Stomach (tissue), 9 donors: ENCODE data around the gene BCR. TPM values are rescaled to one million over a fixed set of nuclear protein-coding genes. Genes with fewer than 3 reads are reported as not detected.

ENCODE experiments used
- DNase-seq, 2 donors: peaks; one replicate each; pipeline versions ENCODE4 v3.0.0 to v3.0.0-alpha.2; 2013 to 2019
- H3K27ac ChIP-seq, 5 donors: fragments of 200-600 bp in 4 of 5; sonication (generic) in 4 of 5; one replicate each; pipeline ENCODE4 v1.5.1; 2013 to 2019; ENCODE audit warnings: mild to moderate bottlenecking in 1 of 5, moderate library complexity in 1 of 5
- H3K27me3 ChIP-seq, 3 donors: fragments of 200-600 bp; sonication (generic); one replicate each; pipeline ENCODE4 v1.5.1; 2017 to 2019; ENCODE audit warnings: mixed run types in 1 of 3
- H3K36me3 ChIP-seq, 4 donors: fragments of 200-600 bp; sonication (generic); 1 replicate in 3 of 4; 2 replicates in 1 of 4; pipeline ENCODE4 v1.5.1; 2016 to 2019
- H3K4me1 ChIP-seq, 4 donors: fragments of 200-600 bp; sonication (generic); one replicate each; pipeline ENCODE4 v1.5.1; 2016 to 2019
- H3K4me3 ChIP-seq, 4 donors: fragments of 200-600 bp; sonication (generic) in 3 of 4; one replicate each; pipeline ENCODE4 v1.5.1; 2016 to 2019; ENCODE audit warnings: mild to moderate bottlenecking in 1 of 4
- H3K9me3 ChIP-seq, 4 donors: fragments of 200-600 bp; sonication (generic); one replicate each; pipeline ENCODE4 v1.5.1; 2016 to 2019
- EP300 ChIP-seq: sonication (generic); formaldehyde crosslinking; IDR thresholded peaks from one replicate; pipeline ENCODE4 v1.6.1; 2017; ENCODE audit warnings: antibody characterized with exemption
- POLR2A ChIP-seq, 4 donors: fragments of 450-650 bp; IDR thresholded peaks; one replicate each; pipeline ENCODE4 v1.6.1; 2016; ENCODE audit warnings: antibody characterized with exemption in 4 of 4, control low read depth in 2 of 4, mild to moderate bottlenecking in 1 of 4, moderate library complexity in 1 of 4
- POLR2AphosphoS5 ChIP-seq, 3 donors: sonication (generic); formaldehyde crosslinking; IDR thresholded peaks; one replicate each; pipeline ENCODE4 v1.6.1; 2016; ENCODE audit warnings: antibody characterized with exemption in 3 of 3
- WGBS, 5 donors: extraction: QIAGEN DNeasy Blood & Tissue Kit in 3 of 5; methylation state at CpG; one replicate each; pipeline versions ENCODE4 v1.1.5 to v1.1.7; 2013 to 2018; 5-methylcytosine and 5-hydroxymethylcytosine counted together
- intact Hi-C: fragments of 100-400 bp; cut with DNase I; formaldehyde crosslinking; loops from one replicate; pipeline ENCODE4 v1.15.1; 2023; ENCODE audit warnings: low total_unique reads
- polyA plus RNA-seq, 3 donors: library from polyadenylated mRNA; stranded (reverse); fragments of 200-250 nt; gene quantifications; one replicate each; pipeline ENCODE4 v1.2.3, GENCODE V29; 2013
- total RNA-seq, 5 donors: library from RNA; depleted of rRNA; stranded (reverse); fragments of >200 nt; gene quantifications; one replicate each; pipeline versions ENCODE4 v1.1.0 to v1.2.3, GENCODE V29; 2014 to 2016
- TF ChIP-seq, protein P1 (sequence below), 7 experiments: fragments of 450-650 bp in 4 of 7; fragments of 200-600 bp in 3 of 7; sonication (generic) in 3 of 7; IDR thresholded peaks; one replicate each; pipeline ENCODE4 v1.5.1; 2016 to 2019; ENCODE audit warnings: antibody characterized with exemption in 7 of 7, control low read depth in 2 of 7, mild to moderate bottlenecking in 1 of 7
- donor health status: healthy with polysubstance abuse.
- donor health status: Bipolar disorder and iron deficiency.
- donor health status: healthy.

Gene BCR
- total and polyA plus RNA-seq, 8 donors, result 10.4 to 80.1 (median 19.6) TPM

DNA sequence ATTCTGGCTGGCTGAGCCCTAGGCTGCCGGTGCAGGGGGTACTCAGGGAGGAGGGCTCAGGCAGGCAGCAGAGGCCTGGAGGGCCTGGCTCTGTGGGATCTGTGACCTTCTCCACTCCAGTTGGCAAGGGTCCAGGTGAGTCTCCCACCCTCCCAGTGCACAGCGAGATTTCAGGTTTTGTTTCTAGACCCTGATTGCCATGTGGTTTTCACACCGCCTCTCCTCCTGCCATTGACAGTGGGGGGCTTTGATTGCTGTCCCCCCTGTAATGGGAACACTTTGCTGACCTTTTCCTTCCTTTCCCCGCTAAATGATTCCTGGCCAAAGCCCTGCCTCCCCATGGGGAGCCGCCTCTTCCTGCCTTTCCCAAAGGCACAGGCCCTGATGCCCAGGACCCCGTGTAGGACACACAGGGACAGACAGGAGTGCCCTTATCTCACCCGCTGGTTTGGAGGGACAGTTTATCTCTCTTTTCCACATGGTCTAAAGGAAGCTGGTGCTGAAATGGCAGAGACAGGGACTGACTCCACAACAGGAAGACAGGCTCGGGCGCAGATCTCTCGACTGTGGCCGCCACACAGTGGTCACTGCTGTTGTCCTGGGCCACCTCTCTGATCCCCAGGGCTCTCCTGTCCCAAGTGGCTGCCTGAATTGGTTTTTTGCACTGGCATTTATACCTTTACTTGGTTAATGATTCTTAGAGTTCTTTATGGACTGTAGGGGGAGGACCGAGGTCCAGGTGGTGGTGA, 43.4 kb downstream of the BCR start:
- H3K4me3 ChIP-seq, result no peak overlapping the region
- H3K27me3 ChIP-seq, result no peaks in the 10 kb centered on the region
- no peaks in the 10 kb centered on the region for H3K36me3 ChIP-seq
- DNase-seq, result peak in 1 of 2 donors; percentile 44
- H3K27ac ChIP-seq, result peak overlapping the region; percentile 2 to 86 (median 74)
- no peak for TF ChIP-seq POLR2AphosphoS5 (IDR thresholded peaks at IDR 0.05)
- TF ChIP-seq POLR2A (IDR thresholded peaks at IDR 0.05), result no peak
- TF ChIP-seq, protein P1, sequence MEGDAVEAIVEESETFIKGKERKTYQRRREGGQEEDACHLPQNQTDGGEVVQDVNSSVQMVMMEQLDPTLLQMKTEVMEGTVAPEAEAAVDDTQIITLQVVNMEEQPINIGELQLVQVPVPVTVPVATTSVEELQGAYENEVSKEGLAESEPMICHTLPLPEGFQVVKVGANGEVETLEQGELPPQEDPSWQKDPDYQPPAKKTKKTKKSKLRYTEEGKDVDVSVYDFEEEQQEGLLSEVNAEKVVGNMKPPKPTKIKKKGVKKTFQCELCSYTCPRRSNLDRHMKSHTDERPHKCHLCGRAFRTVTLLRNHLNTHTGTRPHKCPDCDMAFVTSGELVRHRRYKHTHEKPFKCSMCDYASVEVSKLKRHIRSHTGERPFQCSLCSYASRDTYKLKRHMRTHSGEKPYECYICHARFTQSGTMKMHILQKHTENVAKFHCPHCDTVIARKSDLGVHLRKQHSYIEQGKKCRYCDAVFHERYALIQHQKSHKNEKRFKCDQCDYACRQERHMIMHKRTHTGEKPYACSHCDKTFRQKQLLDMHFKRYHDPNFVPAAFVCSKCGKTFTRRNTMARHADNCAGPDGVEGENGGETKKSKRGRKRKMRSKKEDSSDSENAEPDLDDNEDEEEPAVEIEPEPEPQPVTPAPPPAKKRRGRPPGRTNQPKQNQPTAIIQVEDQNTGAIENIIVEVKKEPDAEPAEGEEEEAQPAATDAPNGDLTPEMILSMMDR (IDR thresholded peaks at IDR 0.05), result no peak
- no peak for TF ChIP-seq EP300
- 43 to 59% (median 53%) methylated on average over 12 of the region's 12 CpGs for WGBS, 5 donors
- intact Hi-C loops, result no loop called here
- H3K9me3 ChIP-seq, result peaks cover 0 to 11% (median 5%) of the 10 kb centered on the region in 4 donors
- peaks cover 67 to 90% (median 81%) of the 10 kb centered on the region in 4 donors for H3K4me1 ChIP-seq

DNA sequence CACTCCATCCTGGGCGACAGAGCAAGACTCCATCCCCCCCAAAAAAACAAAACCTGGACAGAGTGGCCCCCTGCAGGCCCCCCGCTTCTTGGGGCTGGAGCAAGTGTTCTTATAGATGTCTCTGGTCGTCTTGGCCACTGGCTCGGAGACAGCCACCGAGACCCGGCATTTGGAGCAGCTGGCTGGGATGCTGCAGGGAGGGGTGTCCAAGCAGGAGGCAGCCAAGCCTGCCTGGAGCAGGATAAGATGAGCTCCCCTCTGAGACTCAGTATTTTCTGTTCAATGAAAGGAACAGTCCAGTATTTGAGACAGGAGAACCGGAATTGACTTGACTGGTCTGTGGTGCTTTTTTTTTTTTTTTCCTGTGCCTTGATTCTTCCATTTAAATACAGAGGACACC, 44.5 kb downstream of the BCR start:
- 83 to 95% (median 90%) methylated on average over 7 of the region's 7 CpGs for WGBS, 5 donors
- Histone ChIP-seq H3K4me1 (peaks cover 56 to 79% (median 70%) of the 10 kb centered on the region in 4 donors), H3K9me3 (peaks cover 0 to 14% (median 7%) of the 10 kb centered on the region in 4 donors), H3K36me3 (no peaks in the 10 kb centered on the region), H3K27ac (peak overlapping the region; percentile 2 to 86 (median 74)), H3K4me3 (no peak overlapping the region), H3K27me3 (no peaks in the 10 kb centered on the region)
- TF ChIP-seq POLR2A (IDR thresholded peaks at IDR 0.05), result no peak
- no peak for TF ChIP-seq EP300
- TF ChIP-seq, protein P1 (IDR thresholded peaks at IDR 0.05), result no peak
- TF ChIP-seq POLR2AphosphoS5 (IDR thresholded peaks at IDR 0.05), result no peak
- DNase-seq, result no peak
- intact Hi-C loops, result no loop called here

DNA sequence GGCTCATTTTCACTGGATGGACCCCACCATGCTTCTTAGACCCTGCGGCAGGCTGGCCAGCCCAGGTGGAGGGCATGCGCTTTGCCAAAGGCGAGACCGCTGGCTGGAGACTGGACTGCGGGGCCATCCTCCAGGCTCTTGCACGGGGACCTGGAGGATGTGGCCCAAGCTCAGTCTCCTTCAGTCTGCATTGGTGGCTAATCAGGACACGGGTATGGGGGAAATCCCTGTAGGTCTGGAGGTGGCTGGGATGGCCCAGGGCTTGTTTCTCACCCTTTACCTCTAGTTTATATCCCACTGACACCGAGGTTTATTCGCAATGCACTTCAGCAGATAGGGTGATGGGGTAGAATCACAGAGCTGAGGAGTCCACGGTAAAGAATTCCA, 45.0 kb downstream of the BCR start:
- intact Hi-C loops, result no loop called here
- peak overlapping the region; percentile 53 to 86 (median 74) for H3K27ac ChIP-seq
- WGBS, 5 donors, result 64 to 75% (median 69%) methylated on average over 10 of the region's 10 CpGs

DNA sequence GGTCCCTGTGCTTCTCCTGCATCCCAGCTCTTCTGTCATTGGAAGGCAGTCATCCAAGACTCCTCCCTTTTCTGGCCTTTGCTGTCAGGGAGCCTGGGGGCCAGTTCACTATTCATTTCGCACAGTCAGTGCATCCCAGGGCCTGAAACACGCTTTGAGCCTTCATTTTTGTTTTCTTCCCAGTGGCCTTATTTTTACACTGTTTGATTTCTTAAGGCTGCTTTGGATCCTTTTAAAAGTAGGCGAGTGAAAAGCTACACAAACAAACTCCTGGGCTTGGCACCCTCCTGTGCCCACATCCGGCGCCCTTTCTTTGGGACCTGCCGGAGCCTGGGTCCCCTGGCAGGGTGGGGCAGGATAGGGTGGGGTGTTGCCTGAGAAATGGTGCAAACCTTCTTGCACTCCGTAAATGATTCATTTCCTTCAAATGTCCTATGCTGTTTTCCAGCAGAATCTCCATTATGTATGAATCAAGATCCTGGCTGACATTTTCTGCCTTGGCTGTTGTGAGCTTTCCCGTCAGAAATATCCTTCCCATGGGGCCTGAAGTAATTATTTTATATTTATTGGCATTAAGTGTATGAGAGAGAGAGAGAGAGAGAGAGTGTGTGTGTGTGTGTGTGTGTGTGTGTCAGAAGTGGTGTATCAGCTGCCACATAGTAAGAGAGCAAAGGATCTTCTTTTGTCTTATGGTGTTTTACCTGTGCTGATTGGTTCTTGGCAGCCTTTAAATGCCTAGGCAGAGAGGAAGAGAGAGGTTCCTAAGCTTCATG, 45.6 kb downstream of the BCR start:
- peak; percentile 74 to 75 for DNase-seq
- peaks cover 45 to 77% (median 67%) of the 10 kb centered on the region in 4 donors for H3K4me1 ChIP-seq
- intact Hi-C loops, result no loop called here
- H3K4me3 ChIP-seq, result no peak overlapping the region
- 22 to 27% (median 24%) methylated on average over 8 of the region's 8 CpGs for WGBS, 5 donors
- H3K36me3 ChIP-seq, result no peaks in the 10 kb centered on the region
- H3K27me3 ChIP-seq, result no peaks in the 10 kb centered on the region
- TF ChIP-seq, protein P1 (IDR thresholded peaks at IDR 0.05), result no peak
- TF ChIP-seq POLR2A (IDR thresholded peaks at IDR 0.05), result no peak
- peak in 1 of 3 donors; percentile 40 for TF ChIP-seq POLR2AphosphoS5 (IDR thresholded peaks at IDR 0.05)
- H3K27ac ChIP-seq, result peak overlapping the region; percentile 59 to 86 (median 74)
- peaks cover 0 to 14% (median 7%) of the 10 kb centered on the region in 4 donors for H3K9me3 ChIP-seq

More for the DNA sequence above, 45.0 kb downstream of the BCR start:
- TF ChIP-seq POLR2A (IDR thresholded peaks at IDR 0.05) (no peak), POLR2AphosphoS5 (IDR thresholded peaks at IDR 0.05) (no peak), EP300 (no peak)
- TF ChIP-seq, protein P1 (IDR thresholded peaks at IDR 0.05), result no peak
- H3K4me3 ChIP-seq, result no peak overlapping the region
- H3K36me3 ChIP-seq, result no peaks in the 10 kb centered on the region
- DNase-seq, result no peak
- no peaks in the 10 kb centered on the region for H3K27me3 ChIP-seq
- H3K9me3 ChIP-seq, result peaks cover 0 to 14% (median 7%) of the 10 kb centered on the region in 4 donors
- H3K4me1 ChIP-seq, result peaks cover 51 to 77% (median 68%) of the 10 kb centered on the region in 4 donors
